ENCODE measurements around the gene TFF2.

TFF2 gene

GRCh38 chr21:42391297-42391696 is 40.5 kb upstream of the TFF2 start:
- Histone ChIP-seq H3K4me1 (ENCODE audit: control insufficient read depth, insufficient read depth, low read length) (peaks cover 15% of the 10 kb centered on the region; the same call in 1 of the 2 replicates), H3K9ac (ENCODE audit: low read length) (no peak overlapping the region), H3K4me3 (ENCODE audit: low read depth, low read length) (no peak overlapping the region)

GRCh38 chr21:42390696-42391095 is 39.9 kb upstream of the TFF2 start:
- Histone ChIP-seq H3K4me1 (ENCODE audit: control insufficient read depth, insufficient read depth, low read length) (peaks cover 15% of the 10 kb centered on the region; the same call in 1 of the 2 replicates), H3K4me3 (ENCODE audit: low read depth, low read length) (no peak overlapping the region), H3K36me3 (ENCODE audit: control insufficient read depth, insufficient read depth, low read length) (no peaks in the 10 kb centered on the region), H3K27me3 (ENCODE audit: control insufficient read depth, insufficient read depth, low read length) (no peaks in the 10 kb centered on the region), H3K9me3 (ENCODE audit: control insufficient read depth, insufficient read depth, low read depth, low read length) (0 out of 2 replicates have a peak, but pooled peaks cover 6% of the 10 kb centered on the region), H3K27ac (ENCODE audit: low read depth, low read length) (no peak overlapping the region), H3K9ac (ENCODE audit: low read length) (no peak overlapping the region)

More at GRCh38 chr21:42391297-42391696, 40.5 kb upstream of the TFF2 start:
- Histone ChIP-seq H3K9me3 (ENCODE audit: control insufficient read depth, insufficient read depth, low read depth, low read length) (0 out of 2 replicates have a peak, but pooled peaks cover 6% of the 10 kb centered on the region), H3K27me3 (ENCODE audit: control insufficient read depth, insufficient read depth, low read length) (no peaks in the 10 kb centered on the region), H3K36me3 (ENCODE audit: control insufficient read depth, insufficient read depth, low read length) (no peaks in the 10 kb centered on the region), H3K27ac (ENCODE audit: low read depth, low read length) (no peak overlapping the region)

DNA sequence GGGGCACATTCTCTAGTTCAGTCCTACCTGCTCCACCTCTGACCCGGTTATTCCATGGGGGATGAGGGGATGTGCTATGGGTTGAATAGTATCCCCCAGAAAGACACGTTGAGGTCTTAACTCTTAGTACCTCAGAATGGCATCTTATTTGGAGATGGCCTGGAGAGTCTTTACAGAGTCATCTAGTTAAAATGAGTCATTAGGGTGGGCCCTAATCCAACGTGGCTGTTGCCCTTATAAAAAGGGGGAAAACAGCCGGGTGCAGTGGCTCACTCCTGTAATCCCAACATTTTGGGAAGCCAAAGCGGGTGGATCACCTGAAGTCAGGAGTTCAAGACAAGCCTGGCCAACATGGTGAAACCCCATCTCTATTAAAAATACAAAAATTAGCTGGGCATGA is 39.4 kb upstream of the TFF2 start:
- H3K4me1 ChIP-seq (ENCODE audit: control insufficient read depth, insufficient read depth, low read length): peaks cover 15% of the 10 kb centered on the region; the same call in 1 of the 2 replicates
- 0 out of 2 replicates have a peak, but pooled peaks cover 6% of the 10 kb centered on the region for H3K9me3 ChIP-seq (ENCODE audit: control insufficient read depth, insufficient read depth, low read depth, low read length)
- no peak overlapping the region for H3K9ac ChIP-seq (ENCODE audit: low read length)
- H3K4me3 ChIP-seq (ENCODE audit: low read depth, low read length): no peak overlapping the region
- no peaks in the 10 kb centered on the region for H3K27me3 ChIP-seq (ENCODE audit: control insufficient read depth, insufficient read depth, low read length)
- no peak overlapping the region for H3K27ac ChIP-seq (ENCODE audit: low read depth, low read length)
- H3K36me3 ChIP-seq (ENCODE audit: control insufficient read depth, insufficient read depth, low read length): no peaks in the 10 kb centered on the region

- Histone ChIP-seq H3K4me3 (ENCODE audit: low read depth, low read length) (no peak overlapping the region), H3K9ac (ENCODE audit: low read length) (no peak overlapping the region)
Measured at GRCh38 chr21:42389449-42389835, 38.6 kb upstream of the TFF2 start.

GRCh38 chr21:42388740-42389448 is 38.1 kb upstream of the TFF2 start:
- peaks cover 15% of the 10 kb centered on the region; the same call in 1 of the 2 replicates for H3K4me1 ChIP-seq (ENCODE audit: control insufficient read depth, insufficient read depth, low read length)
- no peaks in the 10 kb centered on the region for H3K27me3 ChIP-seq (ENCODE audit: control insufficient read depth, insufficient read depth, low read length)
- no peak overlapping the region for H3K27ac ChIP-seq (ENCODE audit: low read depth, low read length)
- no peaks in the 10 kb centered on the region for H3K36me3 ChIP-seq (ENCODE audit: control insufficient read depth, insufficient read depth, low read length)
- no peak overlapping the region for H3K4me3 ChIP-seq (ENCODE audit: low read depth, low read length)
- no peak overlapping the region for H3K9ac ChIP-seq (ENCODE audit: low read length)
- 0 out of 2 replicates have a peak, but pooled peaks cover 6% of the 10 kb centered on the region for H3K9me3 ChIP-seq (ENCODE audit: control insufficient read depth, insufficient read depth, low read depth, low read length)

More at GRCh38 chr21:42389449-42389835, 38.6 kb upstream of the TFF2 start:
- H3K9me3 ChIP-seq (ENCODE audit: control insufficient read depth, insufficient read depth, low read depth, low read length): 0 out of 2 replicates have a peak, but pooled peaks cover 6% of the 10 kb centered on the region
- no peak overlapping the region for H3K27ac ChIP-seq (ENCODE audit: low read depth, low read length)
- H3K36me3 ChIP-seq (ENCODE audit: control insufficient read depth, insufficient read depth, low read length): no peaks in the 10 kb centered on the region
- peaks cover 15% of the 10 kb centered on the region; the same call in 1 of the 2 replicates for H3K4me1 ChIP-seq (ENCODE audit: control insufficient read depth, insufficient read depth, low read length)
- H3K27me3 ChIP-seq (ENCODE audit: control insufficient read depth, insufficient read depth, low read length): no peaks in the 10 kb centered on the region

DNA sequence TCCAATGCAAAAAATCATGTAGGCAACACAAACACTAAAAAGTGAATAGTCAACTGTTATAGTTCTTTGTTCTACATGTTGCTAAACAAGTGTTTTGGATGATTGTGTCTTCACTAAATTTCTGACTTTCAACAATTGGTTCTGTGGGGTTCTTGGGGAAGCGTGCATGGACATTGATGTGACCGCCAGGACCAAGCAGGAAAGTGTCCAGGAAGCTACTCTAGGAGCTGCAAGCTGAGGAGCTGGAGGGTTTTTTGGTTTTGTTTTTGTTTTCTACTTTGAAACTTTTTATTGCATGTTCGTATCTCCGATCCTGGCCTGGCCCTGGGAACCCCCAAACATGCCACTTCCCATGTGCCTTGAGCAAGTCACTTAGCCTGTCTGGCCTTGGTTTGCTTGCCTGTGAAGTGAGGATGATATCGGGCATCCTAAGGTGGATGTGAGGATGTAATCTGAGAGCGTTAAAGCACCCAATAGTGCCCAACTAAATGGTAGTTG is 37.1 kb upstream of the TFF2 start:
- no peaks in the 10 kb centered on the region for H3K27me3 ChIP-seq (ENCODE audit: control insufficient read depth, insufficient read depth, low read length)
- peaks cover 15% of the 10 kb centered on the region; the same call in 1 of the 2 replicates for H3K4me1 ChIP-seq (ENCODE audit: control insufficient read depth, insufficient read depth, low read length)
- 0 out of 2 replicates have a peak, but pooled peaks cover 6% of the 10 kb centered on the region for H3K9me3 ChIP-seq (ENCODE audit: control insufficient read depth, insufficient read depth, low read depth, low read length)
- H3K9ac ChIP-seq (ENCODE audit: low read length): no peak overlapping the region
- no peaks in the 10 kb centered on the region for H3K36me3 ChIP-seq (ENCODE audit: control insufficient read depth, insufficient read depth, low read length)
- no peak overlapping the region for H3K4me3 ChIP-seq (ENCODE audit: low read depth, low read length)
- H3K27ac ChIP-seq (ENCODE audit: low read depth, low read length): no peak overlapping the region

DNA sequence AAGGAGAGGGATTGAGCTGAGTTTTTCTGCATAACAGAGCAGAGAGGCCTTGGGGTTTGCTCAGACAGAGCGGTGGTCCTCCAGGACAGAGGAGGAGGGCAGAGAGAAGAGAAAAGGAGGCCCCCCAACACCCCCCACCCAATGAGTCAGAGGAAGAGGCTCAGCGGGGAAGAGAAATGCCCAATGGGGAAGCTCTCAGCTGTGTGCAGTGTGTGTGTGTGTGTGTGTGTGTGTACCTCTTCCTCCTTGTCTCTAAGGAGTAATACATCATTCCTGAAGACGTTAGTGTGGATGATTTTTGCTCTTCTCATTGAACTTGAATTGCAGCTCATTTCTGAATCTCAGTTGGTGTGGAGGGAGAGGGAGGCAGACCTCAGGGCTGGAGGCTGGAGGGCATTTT is 36.4 kb upstream of the TFF2 start:
- Histone ChIP-seq H3K4me3 (ENCODE audit: low read depth, low read length) (no peak overlapping the region), H3K9ac (ENCODE audit: low read length) (no peak overlapping the region), H3K36me3 (ENCODE audit: control insufficient read depth, insufficient read depth, low read length) (no peaks in the 10 kb centered on the region), H3K9me3 (ENCODE audit: control insufficient read depth, insufficient read depth, low read depth, low read length) (peaks cover 8% of the 10 kb centered on the region; the same call in 1 of the 2 replicates), H3K27me3 (ENCODE audit: control insufficient read depth, insufficient read depth, low read length) (no peaks in the 10 kb centered on the region), H3K27ac (ENCODE audit: low read depth, low read length) (no peak overlapping the region), H3K4me1 (ENCODE audit: control insufficient read depth, insufficient read depth, low read length) (peaks cover 15% of the 10 kb centered on the region; the same call in 1 of the 2 replicates)

GRCh38 chr21:42386034-42386591 is 35.3 kb upstream of the TFF2 start:
- peaks cover 15% of the 10 kb centered on the region; the same call in 1 of the 2 replicates for H3K4me1 ChIP-seq (ENCODE audit: control insufficient read depth, insufficient read depth, low read length)
- H3K9me3 ChIP-seq (ENCODE audit: control insufficient read depth, insufficient read depth, low read depth, low read length): peaks cover 9% of the 10 kb centered on the region
- no peaks in the 10 kb centered on the region for H3K27me3 ChIP-seq (ENCODE audit: control insufficient read depth, insufficient read depth, low read length)
- H3K4me3 ChIP-seq (ENCODE audit: low read depth, low read length): no peak overlapping the region
- no peak overlapping the region for H3K27ac ChIP-seq (ENCODE audit: low read depth, low read length)
- H3K36me3 ChIP-seq (ENCODE audit: control insufficient read depth, insufficient read depth, low read length): no peaks in the 10 kb centered on the region
- no peak overlapping the region for H3K9ac ChIP-seq (ENCODE audit: low read length)

DNA sequence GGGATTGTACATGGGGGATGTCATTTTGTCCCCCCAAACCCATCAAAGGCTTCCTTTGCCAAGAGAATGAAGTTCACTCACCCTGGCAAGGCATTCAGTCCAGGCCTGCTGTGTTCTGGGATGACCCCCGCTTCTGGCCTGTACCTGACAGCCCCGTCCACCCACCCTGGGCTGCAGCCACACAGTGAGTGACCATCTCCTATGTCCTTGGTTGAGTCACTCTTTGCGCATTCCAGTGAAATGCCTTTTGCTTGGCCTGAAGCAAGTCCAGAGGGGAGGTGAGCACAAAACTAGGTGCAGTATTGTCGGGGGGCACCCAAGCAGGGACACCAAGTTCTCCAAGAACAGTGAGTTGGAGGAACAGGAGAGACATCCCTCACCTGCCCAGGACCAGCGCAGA is 34.8 kb upstream of the TFF2 start:
- Histone ChIP-seq H3K9ac (ENCODE audit: low read length) (no peak overlapping the region), H3K4me3 (ENCODE audit: low read depth, low read length) (no peak overlapping the region), H3K27me3 (ENCODE audit: control insufficient read depth, insufficient read depth, low read length) (no peaks in the 10 kb centered on the region), H3K27ac (ENCODE audit: low read depth, low read length) (no peak overlapping the region), H3K4me1 (ENCODE audit: control insufficient read depth, insufficient read depth, low read length) (peaks cover 15% of the 10 kb centered on the region; the same call in 1 of the 2 replicates), H3K9me3 (ENCODE audit: control insufficient read depth, insufficient read depth, low read depth, low read length) (peaks cover 9% of the 10 kb centered on the region), H3K36me3 (ENCODE audit: control insufficient read depth, insufficient read depth, low read length) (no peaks in the 10 kb centered on the region)

GRCh38 chr21:42384989-42385388 is 34.2 kb upstream of the TFF2 start:
- Histone ChIP-seq H3K27me3 (ENCODE audit: control insufficient read depth, insufficient read depth, low read length) (no peaks in the 10 kb centered on the region), H3K36me3 (ENCODE audit: control insufficient read depth, insufficient read depth, low read length) (no peaks in the 10 kb centered on the region), H3K4me3 (ENCODE audit: low read depth, low read length) (no peak overlapping the region), H3K4me1 (ENCODE audit: control insufficient read depth, insufficient read depth, low read length) (peaks cover 13% of the 10 kb centered on the region; the same call in 1 of the 2 replicates), H3K9ac (ENCODE audit: low read length) (no peak overlapping the region), H3K9me3 (ENCODE audit: control insufficient read depth, insufficient read depth, low read depth, low read length) (peaks cover 9% of the 10 kb centered on the region), H3K27ac (ENCODE audit: low read depth, low read length) (no peak overlapping the region)

All from HUES6 (cell line).